WERI-Rb-1 (cell line): ENCODE results near the gene FAM163B.

Source experiments
- DNase-seq: peaks from one replicate; pipeline ENCODE4 v3.0.0-alpha.2; 2020
- H3K27ac ChIP-seq: fragments of 250-450 bp; sonication (Bioruptor Pico); 2 replicates; pipeline ENCODE4 v1.5.1; 2020; ENCODE audit warnings: mild to moderate bottlenecking, moderate library complexity
- H3K27me3 ChIP-seq: fragments of 250-450 bp; sonication (Bioruptor Pico); 2 replicates; pipeline ENCODE4 v1.5.1; 2021; ENCODE audit warnings: mild to moderate bottlenecking, low read depth, moderate library complexity; ENCODE audit not compliant: insufficient read depth, severe bottlenecking
- H3K36me3 ChIP-seq: fragments of 250-450 bp; sonication (Bioruptor Pico); 2 replicates; pipeline ENCODE4 v1.5.1; 2020; ENCODE audit warnings: mild to moderate bottlenecking, moderate library complexity
- H3K4me3 ChIP-seq: 2 replicates; pipeline ENCODE4 v1.5.1; 2011; ENCODE audit warnings: low read depth, mild to moderate bottlenecking, control low read depth, low read length
- H3K9me3 ChIP-seq: fragments of 250-450 bp; sonication (Bioruptor Pico); 2 replicates; pipeline ENCODE4 v1.5.1; 2021; ENCODE audit warnings: mild to moderate bottlenecking, moderate library complexity; ENCODE audit not compliant: severe bottlenecking
- CTCF ChIP-seq: IDR thresholded peaks from 2 replicates; pipeline ENCODE4 v1.5.1; 2011; ENCODE audit warnings: low read depth, mild to moderate bottlenecking, control low read depth, inconsistent platforms, low read length

The FAM163B gene

GRCh38 chr9:133558191-133559126, 50.7 kb downstream of the FAM163B start:
- no peaks in the 10 kb centered on the region for H3K9me3 ChIP-seq
- no peaks in the 10 kb centered on the region for H3K36me3 ChIP-seq
- no peak overlapping the region for H3K4me3 ChIP-seq
- DNase-seq, result no peak
- H3K27ac ChIP-seq, result no peak overlapping the region
- TF ChIP-seq CTCF, result no peak
- H3K27me3 ChIP-seq, result no peaks in the 10 kb centered on the region

- Histone ChIP-seq H3K4me3 (no peak overlapping the region), H3K27me3 (no peaks in the 10 kb centered on the region), H3K27ac (no peak overlapping the region), H3K9me3 (no peaks in the 10 kb centered on the region), H3K36me3 (no peaks in the 10 kb centered on the region)
- no peak for TF ChIP-seq CTCF
- DNase-seq, result no peak
These were observed 51.6 kb downstream of the FAM163B start for GRCh38 chr9:133557581-133557980.

- no peaks in the 10 kb centered on the region for H3K9me3 ChIP-seq
- no peak for TF ChIP-seq CTCF
- DNase-seq, result no peak
- H3K36me3 ChIP-seq, result no peaks in the 10 kb centered on the region
- H3K4me3 ChIP-seq, result no peak overlapping the region
- no peak overlapping the region for H3K27ac ChIP-seq
- no peaks in the 10 kb centered on the region for H3K27me3 ChIP-seq
These were observed 52.8 kb downstream of the FAM163B start for GRCh38 chr9:133556354-133556753.

- H3K36me3 ChIP-seq, result no peaks in the 10 kb centered on the region
- no peaks in the 10 kb centered on the region for H3K9me3 ChIP-seq
- H3K27ac ChIP-seq, result no peak overlapping the region
- no peaks in the 10 kb centered on the region for H3K27me3 ChIP-seq
- DNase-seq, result no peak
- no peak overlapping the region for H3K4me3 ChIP-seq
- no peak for TF ChIP-seq CTCF
These were observed 54.5 kb downstream of the FAM163B start for GRCh38 chr9:133554729-133555128.

GRCh38 chr9:133553973-133554713, 55.0 kb downstream of the FAM163B start:
- Histone ChIP-seq H3K4me3 (no peak overlapping the region), H3K27me3 (no peaks in the 10 kb centered on the region), H3K9me3 (no peaks in the 10 kb centered on the region), H3K36me3 (no peaks in the 10 kb centered on the region), H3K27ac (no peak overlapping the region)
- peak; percentile 18; the same call in 1 of the 2 replicates for TF ChIP-seq CTCF
- DNase-seq, result no peak
